MG63 (cell line): Measurements from ENCODE around the gene GLP2R. TPM values are rescaled to one million over a fixed set of nuclear protein-coding genes. Genes with fewer than 3 reads are reported as not detected.

ENCODE experiments used
- DNase-seq: peaks from one replicate; pipeline ENCODE4 v3.0.0-alpha.2; 2020
- H3K27me3 ChIP-seq: fragments of 250-450 bp; sonication (Bioruptor Pico); 2 replicates; pipeline ENCODE4 v1.5.1; 2020; ENCODE audit warnings: mild to moderate bottlenecking, moderate library complexity
- H3K36me3 ChIP-seq: fragments of 250-450 bp; sonication (Bioruptor Pico); 2 replicates; pipeline ENCODE4 v1.5.1; 2020; ENCODE audit warnings: mild to moderate bottlenecking, moderate library complexity
- H3K4me3 ChIP-seq: fragments of 250-450 bp; sonication (Bioruptor Pico); 2 replicates; pipeline ENCODE4 v1.5.1; 2020; ENCODE audit warnings: mild to moderate bottlenecking, moderate library complexity
- H3K9me3 ChIP-seq: fragments of 250-450 bp; sonication (Bioruptor Pico); 2 replicates; pipeline ENCODE4 v1.5.1; 2020; ENCODE audit warnings: mild to moderate bottlenecking, moderate library complexity
- total RNA-seq: library from RNA; depleted of rRNA; stranded (reverse); fragments of >200 nt; shearing (Covaris generic); gene quantifications from 2 replicates; pipeline ENCODE4 v1.2.3, GENCODE V29; 2014; ENCODE audit warnings: low replicate concordance

Gene GLP2R
- total RNA-seq, 1 experiment from 2014 or later = 0.03 TPM

- no peak for DNase-seq
Measured at GRCh38 chr17:9900044-9900594, 74.4 kb downstream of the GLP2R start.

GRCh38 chr17:9900784-9901183, 75.1 kb downstream of the GLP2R start:
- Histone ChIP-seq H3K36me3 (no peaks in the 10 kb centered on the region), H3K4me3 (no peak overlapping the region), H3K27me3 (no peaks in the 10 kb centered on the region), H3K9me3 (no peaks in the 10 kb centered on the region)
- DNase-seq = peak; percentile 47

More at GRCh38 chr17:9900044-9900594, 74.4 kb downstream of the GLP2R start:
- no peaks in the 10 kb centered on the region for H3K27me3 ChIP-seq
- H3K36me3 ChIP-seq = no peaks in the 10 kb centered on the region
- no peak overlapping the region for H3K4me3 ChIP-seq
- H3K9me3 ChIP-seq = no peaks in the 10 kb centered on the region

- no peaks in the 10 kb centered on the region for H3K27me3 ChIP-seq
- DNase-seq = no peak
- no peaks in the 10 kb centered on the region for H3K9me3 ChIP-seq
- no peak overlapping the region for H3K4me3 ChIP-seq
- no peaks in the 10 kb centered on the region for H3K36me3 ChIP-seq
Measured at GRCh38 chr17:9902120-9902519, 76.4 kb downstream of the GLP2R start.

- no peaks in the 10 kb centered on the region for H3K27me3 ChIP-seq
- H3K36me3 ChIP-seq = no peaks in the 10 kb centered on the region
- H3K9me3 ChIP-seq = no peaks in the 10 kb centered on the region
- H3K4me3 ChIP-seq = no peak overlapping the region
- no peak for DNase-seq
Measured at GRCh38 chr17:9904277-9905077, 78.8 kb downstream of the GLP2R start.

GRCh38 chr17:9905078-9905415, 79.3 kb downstream of the GLP2R start, which contains the start of gene RCVRN:
Gene RCVRN, minus strand, starts transcription at chr17:9905271. Its CDS starts 91 bp downstream, at chr17:9905180.
- no peak for DNase-seq
- H3K9me3 ChIP-seq = no peaks in the 10 kb centered on the region
- H3K36me3 ChIP-seq = no peaks in the 10 kb centered on the region
- H3K4me3 ChIP-seq = no peak within 1 kb of the TSS
- no peaks in the 10 kb centered on the region for H3K27me3 ChIP-seq

- Histone ChIP-seq H3K4me3 (no peak overlapping the region), H3K9me3 (no peaks in the 10 kb centered on the region), H3K27me3 (no peaks in the 10 kb centered on the region), H3K36me3 (no peaks in the 10 kb centered on the region)
- peak; percentile 52 for DNase-seq
Measured at GRCh38 chr17:9905902-9906301, 80.2 kb downstream of the GLP2R start.

- Histone ChIP-seq H3K4me3 (no peak overlapping the region), H3K27me3 (no peaks in the 10 kb centered on the region), H3K9me3 (no peaks in the 10 kb centered on the region), H3K36me3 (no peaks in the 10 kb centered on the region)
- DNase-seq = no peak
Measured at GRCh38 chr17:9906616-9907015, 80.9 kb downstream of the GLP2R start.

GRCh38 chr17:9907131-9907530, 81.4 kb downstream of the GLP2R start:
- Histone ChIP-seq H3K36me3 (no peaks in the 10 kb centered on the region), H3K4me3 (no peak overlapping the region), H3K9me3 (no peaks in the 10 kb centered on the region), H3K27me3 (no peaks in the 10 kb centered on the region)
- no peak for DNase-seq

GRCh38 chr17:9907883-9908648, 82.3 kb downstream of the GLP2R start:
- Histone ChIP-seq H3K36me3 (no peaks in the 10 kb centered on the region), H3K9me3 (no peaks in the 10 kb centered on the region), H3K4me3 (no peak overlapping the region), H3K27me3 (no peaks in the 10 kb centered on the region)
- no peak for DNase-seq

GRCh38 chr17:9908649-9909042, 82.9 kb downstream of the GLP2R start:
- H3K27me3 ChIP-seq = no peaks in the 10 kb centered on the region
- no peak overlapping the region for H3K4me3 ChIP-seq
- DNase-seq = no peak
- no peaks in the 10 kb centered on the region for H3K9me3 ChIP-seq
- no peaks in the 10 kb centered on the region for H3K36me3 ChIP-seq

GRCh38 chr17:9911089-9911488, 85.4 kb downstream of the GLP2R start:
- Histone ChIP-seq H3K4me3 (no peak overlapping the region), H3K27me3 (no peaks in the 10 kb centered on the region), H3K36me3 (no peaks in the 10 kb centered on the region), H3K9me3 (no peaks in the 10 kb centered on the region)
- no peak for DNase-seq

GRCh38 chr17:9912121-9913099, 86.7 kb downstream of the GLP2R start:
- Histone ChIP-seq H3K36me3 (no peaks in the 10 kb centered on the region), H3K27me3 (no peaks in the 10 kb centered on the region), H3K9me3 (no peaks in the 10 kb centered on the region), H3K4me3 (no peak overlapping the region)
- no peak for DNase-seq

- no peak for DNase-seq
- H3K36me3 ChIP-seq = no peaks in the 10 kb centered on the region
- H3K27me3 ChIP-seq = no peaks in the 10 kb centered on the region
- no peak overlapping the region for H3K4me3 ChIP-seq
- no peaks in the 10 kb centered on the region for H3K9me3 ChIP-seq
Measured at GRCh38 chr17:9913476-9913875, 87.8 kb downstream of the GLP2R start.

GRCh38 chr17:9916108-9916507, 90.4 kb downstream of the GLP2R start:
- H3K27me3 ChIP-seq = no peaks in the 10 kb centered on the region
- no peak for DNase-seq
- no peaks in the 10 kb centered on the region for H3K36me3 ChIP-seq
- H3K9me3 ChIP-seq = no peaks in the 10 kb centered on the region
- no peak overlapping the region for H3K4me3 ChIP-seq

- no peaks in the 10 kb centered on the region for H3K9me3 ChIP-seq
- DNase-seq = no peak
- H3K27me3 ChIP-seq = no peaks in the 10 kb centered on the region
- H3K36me3 ChIP-seq = no peaks in the 10 kb centered on the region
- no peak overlapping the region for H3K4me3 ChIP-seq
Measured at GRCh38 chr17:9917131-9917530, 91.4 kb downstream of the GLP2R start.

GRCh38 chr17:9917801-9918200, 92.1 kb downstream of the GLP2R start:
- no peak for DNase-seq
- Histone ChIP-seq H3K9me3 (no peaks in the 10 kb centered on the region), H3K36me3 (no peaks in the 10 kb centered on the region), H3K27me3 (no peaks in the 10 kb centered on the region), H3K4me3 (no peak overlapping the region)
